ENCODE measurements around the gene ZNF444. TPM values are rescaled to one million over a fixed set of nuclear protein-coding genes. Genes with fewer than 3 reads are reported as not detected.

Gene ZNF444
- total and polyA plus RNA-seq, 2 of the 4 experiments (the other 2 are of a cell fraction): 2.5 to 20.3 TPM

- Histone ChIP-seq H3K9ac (ENCODE audit: low read depth, low read length) (no peak overlapping the region), H3K18ac (ENCODE audit: low read depth, low read length) (no peak overlapping the region), H2BK120ac (ENCODE audit: low read depth, low read length) (no peak overlapping the region), H2BK15ac (ENCODE audit: low read depth, low read length) (no peak overlapping the region), H3K14ac (replicated peaks; ENCODE audit: low read depth, low read length) (no peak overlapping the region), H3K4ac (ENCODE audit: low read depth, low read length) (no peak overlapping the region), H2AFZ (replicated peaks; ENCODE audit: low read length, poor library complexity) (peak overlapping the region; percentile 7), H3K27me3 (ENCODE audit: control insufficient read depth, insufficient read depth, low read length) (no peaks in the 10 kb centered on the region), H2BK20ac (ENCODE audit: low read depth, low read length) (no peak overlapping the region), H2AK5ac (ENCODE audit: low read depth, low read length) (no peak overlapping the region), H3K23ac (ENCODE audit: low read depth, low read length) (no peak overlapping the region), H3K4me1 (ENCODE audit: control insufficient read depth, insufficient read depth, low read length) (no peaks in the 10 kb centered on the region), H3K27ac (ENCODE audit: insufficient read depth, low read length) (no peak overlapping the region), H2AK9ac (replicated peaks; ENCODE audit: low read depth, low read length, poor library complexity) (no peak overlapping the region), H3K36me3 (ENCODE audit: control insufficient read depth, insufficient read depth, low read length) (peaks cover 57% of the 10 kb centered on the region), H2BK5ac (ENCODE audit: low read depth, low read length, poor library complexity, severe bottlenecking) (no peak overlapping the region), H3K9me3 (ENCODE audit: control insufficient read depth, insufficient read depth, low read length) (peaks cover 11% of the 10 kb centered on the region), H4K91ac (ENCODE audit: insufficient read depth, low read depth, low read length) (no peak overlapping the region), H3K79me1 (ENCODE audit: low read depth in 1 of 2, low read length in 2 of 2) (peaks cover 18 to 37% of the 10 kb centered on the region in 2 experiments), H4K5ac (ENCODE audit: low read depth, low read length) (no peak overlapping the region), H3K56ac (ENCODE audit: extremely low read depth, insufficient read depth, low read length) (no peak overlapping the region), H3K9me1 (ENCODE audit: insufficient read depth, low read length) (no peaks in the 10 kb centered on the region), H3K4me2 (ENCODE audit: low read depth, low read length) (no peak overlapping the region), H3K4me3 (ENCODE audit: insufficient read depth, low read depth, low read length) (no peak overlapping the region), H4K8ac (ENCODE audit: low read depth in 2 of 2, low read length in 2 of 2) (no peak overlapping the region), H4K20me1 (ENCODE audit: insufficient read depth, low read length) (peaks cover 27% of the 10 kb centered on the region)
- in situ Hi-C loops (cut with MboI; ENCODE audit: low sequenced_read_pairs): no loop called here
- WGBS, 2 experiments (ENCODE audit: extremely low coverage in 2 of 2, insufficient read length in 1 of 2): 94% methylated on average over 14 of the region's 23 CpGs; no CpG with 5 or more reads in 1 of the 2 experiments
- no TSS peak for BruUV-seq (replicated peaks)
- DNase-seq (no peak), ATAC-seq (ENCODE audit: low read depth) (no peak)
- intact Hi-C loops (cut with micrococcal nuclease): no loop called here
- ChIA-PET POLR2A (ENCODE audit: unreplicated experiment) (no interaction called here), CTCF (no interaction called here)
- no peak for TF ChIP-seq MXI1 (IDR thresholded peaks at IDR 0.05; ENCODE audit: borderline replicate concordance, low read depth, low read length)
- no peak for TF ChIP-seq CHD1 (IDR thresholded peaks at IDR 0.05; ENCODE audit: low read depth, low read length)
- TF ChIP-seq RFX5 (IDR thresholded peaks at IDR 0.05; ENCODE audit: low read depth, low read length): no peak
- no peak for TF ChIP-seq POLR2A (IDR thresholded peaks at IDR 0.05; ENCODE audit: low read depth, low read length)
- no peak for TF ChIP-seq FOS (IDR thresholded peaks at IDR 0.05; ENCODE audit: low read depth, low read length)
- dilution Hi-C loops (cut with HindIII; ENCODE audit: low sequenced_read_pairs, unreplicated experiment): no loop called here
Observed at GRCh38 chr19:56097306-56097705, 43.8 kb upstream of the ZNF444 start.
